ENCODE results near the gene POLR2J.
"Not testable (repeated sequence)": the region's sequence is repeated elsewhere in the genome, so short reads cannot be mapped to it uniquely, and the experiment has no call there.

GRCh38 chr7:102479209-102479584, 475 bp upstream of the POLR2J start:
- not testable (repeated sequence) for TF ChIP-seq CTCF, POLR2AphosphoS5, EP300, POLR2A (IDR thresholded peaks at IDR 0.05)

Data from sigmoid colon (tissue), 4 donors.